ENCODE data around the gene HOXD9. TPM values are rescaled to one million over a fixed set of nuclear protein-coding genes. Genes with fewer than 3 reads are reported as not detected.

Gene HOXD9
- polyA plus RNA-seq, 3 donors, result not detected

- H2AFZ ChIP-seq (ENCODE audit: insufficient read depth, low read depth, low read length, poor library complexity, severe bottlenecking), result no peak overlapping the region
- no peaks in the 10 kb centered on the region for H3K36me3 ChIP-seq (replicated peaks in 1 of 2; ENCODE audit: control insufficient read depth in 1 of 2, insufficient read depth in 2 of 2, low read length in 2 of 2)
- DNase-seq, result no peak
- Mint-ChIP-seq H3K36me3 (no peaks in the 10 kb centered on the region), H3K4me1 (peaks cover 3% of the 10 kb centered on the region), H3K4me3 (peak overlapping the region in 1 of 2 donors; percentile 80), H3K9me3 (peaks cover 0 to 32% (median 14%) of the 10 kb centered on the region in 7 donors), H3K27me3 (ENCODE audit: low read depth in 3 of 3) (peaks cover 92 to 100% (median 100%) of the 10 kb centered on the region in 3 donors), H3K27ac (no peak overlapping the region)
- no peaks in the 10 kb centered on the region for H4K20me1 ChIP-seq (ENCODE audit: insufficient read depth, low read length)
- no peak overlapping the region for H3K4me2 ChIP-seq (replicated peaks; ENCODE audit: extremely low read depth, low read length, poor library complexity, severe bottlenecking)
- H3K9ac ChIP-seq (ENCODE audit: insufficient read depth, low read length, poor library complexity, severe bottlenecking), result no peak overlapping the region
- intact Hi-C loops (cut with micrococcal nuclease), result no loop called here
- H3K9me3 ChIP-seq (replicated peaks in 1 of 2; ENCODE audit: control insufficient read depth in 1 of 2, insufficient read depth in 1 of 2, low read length in 2 of 2), result peaks cover 0 to 32% of the 10 kb centered on the region in 2 donors
- no peak overlapping the region for H3K27ac ChIP-seq (ENCODE audit: low read depth in 1 of 2, low read length in 2 of 2)
- no peaks in the 10 kb centered on the region for H3K79me2 ChIP-seq (ENCODE audit: insufficient read depth, low read length)
- H3K4me3 ChIP-seq (replicated peaks in 1 of 3; ENCODE audit: low read depth in 2 of 3, low read length in 3 of 3), result no peak overlapping the region
- no peaks in the 10 kb centered on the region for H3K4me1 ChIP-seq (ENCODE audit: control insufficient read depth in 1 of 2, insufficient read depth in 2 of 2, low read length in 2 of 2)
- 7% methylated on average over 44 of the region's 51 CpGs for WGBS (ENCODE audit: insufficient coverage)
- TF ChIP-seq CTCF (IDR thresholded peaks at IDR 0.05), result no peak
- peaks cover 88 to 100% of the 10 kb centered on the region in 2 donors for H3K27me3 ChIP-seq (ENCODE audit: control insufficient read depth in 2 of 2, insufficient read depth in 2 of 2, low read length in 2 of 2)
These were observed 49.0 kb downstream of the HOXD9 start for GRCh38 chr2:176171351-176172006.

GRCh38 chr2:176172007-176172894 is 49.7 kb downstream of the HOXD9 start:
- Mint-ChIP-seq H3K27me3 (ENCODE audit: low read depth in 3 of 3) (peaks cover 92 to 100% (median 100%) of the 10 kb centered on the region in 3 donors), H3K4me1 (peaks cover 3% of the 10 kb centered on the region), H3K9me3 (peaks cover 0 to 34% (median 15%) of the 10 kb centered on the region in 7 donors), H3K36me3 (no peaks in the 10 kb centered on the region), H3K4me3 (peak overlapping the region in 1 of 2 donors; percentile 80), H3K27ac (no peak overlapping the region)
- peaks cover 0 to 34% of the 10 kb centered on the region in 2 donors for H3K9me3 ChIP-seq (replicated peaks in 1 of 2; ENCODE audit: control insufficient read depth in 1 of 2, insufficient read depth in 1 of 2, low read length in 2 of 2)
- no peak overlapping the region for H2AFZ ChIP-seq (ENCODE audit: insufficient read depth, low read depth, low read length, poor library complexity, severe bottlenecking)
- no peak overlapping the region for H3K4me3 ChIP-seq (replicated peaks in 1 of 3; ENCODE audit: low read depth in 2 of 3, low read length in 3 of 3)
- H3K36me3 ChIP-seq (replicated peaks in 1 of 2; ENCODE audit: control insufficient read depth in 1 of 2, insufficient read depth in 2 of 2, low read length in 2 of 2), result no peaks in the 10 kb centered on the region
- H3K27me3 ChIP-seq (ENCODE audit: control insufficient read depth in 2 of 2, insufficient read depth in 2 of 2, low read length in 2 of 2), result peaks cover 87 to 100% of the 10 kb centered on the region in 2 donors
- H3K27ac ChIP-seq (ENCODE audit: low read depth in 1 of 2, low read length in 2 of 2), result no peak overlapping the region
- DNase-seq, result no peak
- no peaks in the 10 kb centered on the region for H4K20me1 ChIP-seq (ENCODE audit: insufficient read depth, low read length)
- intact Hi-C loops (cut with micrococcal nuclease), result no loop called here
- H3K79me2 ChIP-seq (ENCODE audit: insufficient read depth, low read length), result no peaks in the 10 kb centered on the region
- 9% methylated on average over 39 of the region's 60 CpGs for WGBS (ENCODE audit: insufficient coverage)
- no peak overlapping the region for H3K4me2 ChIP-seq (replicated peaks; ENCODE audit: extremely low read depth, low read length, poor library complexity, severe bottlenecking)
- no peaks in the 10 kb centered on the region for H3K4me1 ChIP-seq (ENCODE audit: control insufficient read depth in 1 of 2, insufficient read depth in 2 of 2, low read length in 2 of 2)
- TF ChIP-seq CTCF (IDR thresholded peaks at IDR 0.05), result no peak
- no peak overlapping the region for H3K9ac ChIP-seq (ENCODE audit: insufficient read depth, low read length, poor library complexity, severe bottlenecking)

Measured in CD14-positive monocyte (primary cell).